Left ventricle myocardium superior (tissue), 1 donor: Measurements from ENCODE around the gene KRT35. TPM values are rescaled to one million over a fixed set of nuclear protein-coding genes. Genes with fewer than 3 reads are reported as not detected.
"Not testable (repeated sequence)": the region's sequence is repeated elsewhere in the genome, so short reads cannot be mapped to it uniquely, and the experiment has no call there.

Experiments
- ATAC-seq: fragments of 200-7000 bp; cut with Tn5 transposase; one replicate; pipeline ENCODE4 v1.9.1; 2020; ENCODE audit warnings: mild to moderate bottlenecking, moderate library complexity
- DNase-seq: peaks from one replicate; pipeline ENCODE4 v3.0.0-alpha.2; 2020
- intact Hi-C: fragments of 100-400 bp; cut with micrococcal nuclease; formaldehyde crosslinking; loops from one replicate; pipeline ENCODE4 v1.11.0; 2022
- microRNA-seq: library from miRNA; unstranded; fragments of <30 nt; microRNA quantifications from one replicate; pipeline ENCODE4 v1.2.0, GENCODE V29; 2020; ENCODE audit warnings: borderline number of aligned reads
- total RNA-seq: library from RNA; stranded (reverse); fragmentation: NEBNext Ultra II Directional; extraction: Animal tissue kit (Norgen Biotek cat#: 25700); gene quantifications from one replicate; pipeline ENCODE4 v1.2.1, GENCODE V29; 2021
- donor health status: DM: no; HTN: yes; CAD: no; lungs with severe emphysema.

The KRT35 gene
- total RNA-seq, 1 donor from 2014 or later, result not detected

DNA sequence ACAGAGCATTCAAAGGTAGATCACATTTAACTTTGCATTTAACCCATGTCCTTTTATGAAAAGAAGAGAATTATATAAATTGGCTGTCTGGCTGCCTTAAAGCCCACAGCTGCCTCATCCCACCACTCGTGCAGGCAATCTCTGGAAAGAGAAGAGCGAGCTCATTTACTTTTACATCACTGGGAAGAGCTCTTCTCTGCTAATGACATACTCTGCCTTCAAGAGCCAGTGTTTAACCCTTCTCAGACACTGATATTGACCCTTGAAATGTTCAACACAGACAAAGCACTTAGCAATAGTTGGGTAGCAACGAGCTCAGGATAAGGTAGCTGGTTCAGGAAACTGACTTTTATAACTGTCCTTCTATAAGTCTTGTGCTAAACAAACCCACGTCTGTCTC, 46.9 kb downstream of the KRT35 start:
- intact Hi-C loops, result no loop called here
- peak; percentile 47 for ATAC-seq
- no peak for DNase-seq

DNA sequence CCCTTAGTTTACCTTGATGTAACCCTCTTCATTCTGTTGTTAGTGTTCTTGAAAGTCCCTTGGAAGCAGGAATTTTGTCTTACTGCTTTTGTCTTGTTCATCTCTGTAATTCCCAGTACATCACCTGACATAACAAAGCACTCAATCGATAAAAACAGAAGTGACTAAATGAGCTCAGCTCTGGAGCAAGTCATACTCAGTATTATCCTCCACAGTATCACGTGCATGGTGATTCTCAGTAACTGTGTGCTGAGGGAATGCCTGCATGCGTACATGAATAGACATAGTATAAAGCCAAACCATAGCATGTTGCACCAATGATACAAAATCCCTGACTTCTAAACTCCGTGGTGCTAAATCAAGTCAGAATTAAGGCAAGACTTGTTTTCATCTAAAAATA, 47.4 kb downstream of the KRT35 start:
- DNase-seq (no peak), ATAC-seq (no peak)
- intact Hi-C loops, result no loop called here

DNA sequence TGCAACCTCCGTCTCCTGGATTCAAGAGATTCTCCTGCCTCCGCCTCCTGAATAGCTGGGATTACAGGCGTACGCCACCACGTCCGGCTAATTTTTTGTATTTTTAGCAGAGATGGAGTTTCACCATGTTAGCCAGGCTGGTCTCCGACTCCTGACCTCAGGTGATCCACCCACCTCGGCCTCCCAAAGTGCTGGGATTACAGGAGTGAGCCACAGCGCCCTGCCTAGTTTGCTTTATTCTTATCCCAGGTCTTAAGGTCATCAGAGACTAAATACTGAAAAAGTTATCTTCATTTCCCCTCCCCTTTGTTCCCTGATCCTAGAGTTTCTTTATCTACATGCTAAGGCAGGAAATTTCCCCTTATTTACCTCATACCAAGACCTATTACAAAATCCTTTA, 50.6 kb downstream of the KRT35 start:
- not testable (repeated sequence) for DNase-seq, ATAC-seq

DNA sequence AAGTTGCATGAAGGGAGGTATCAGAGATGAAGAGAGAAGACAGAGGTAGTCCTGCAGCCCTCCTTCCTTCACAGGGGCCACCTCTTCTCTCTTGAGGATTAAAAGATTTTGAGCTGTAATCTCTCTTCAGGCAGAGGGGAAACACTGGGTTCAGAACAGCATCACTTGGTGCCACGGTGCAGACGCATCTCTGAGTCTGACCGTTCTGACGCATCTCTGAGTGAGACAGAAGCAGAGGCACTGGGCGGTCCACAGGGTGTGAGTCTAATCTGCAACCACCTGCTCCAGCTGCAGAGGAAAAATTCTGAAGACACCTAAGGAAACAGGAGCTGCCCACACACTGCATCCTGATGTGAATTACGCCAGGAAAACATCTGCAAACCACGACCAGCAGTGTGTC, 51.3 kb downstream of the KRT35 start:
- intact Hi-C loops, result no loop called here
- DNase-seq (no peak), ATAC-seq (no peak)

More for the DNA sequence above, 50.6 kb downstream of the KRT35 start:
- intact Hi-C loops, result not testable (repeated sequence)

GRCh38 chr17:41428591-41429291, 52.2 kb downstream of the KRT35 start:
- ATAC-seq (no peak), DNase-seq (no peak)
- intact Hi-C loops, result no loop called here

Small RNA genes within 50 kb of the gene (microRNA-seq; reads per million reads assigned to microRNA genes)
- gene MIR6510, result not detected

Other genes with a start within 250 kb of the KRT35 start
- not detected for gene KRTAP9-3, start 248.7 kb downstream of the KRT35 start, total RNA-seq
- gene KRTAP9-8, start 243.2 kb downstream of the KRT35 start, total RNA-seq, result not detected
- not detected for gene KRTAP9-4, start 231.5 kb downstream of the KRT35 start, total RNA-seq
- not detected for gene KRTAP9-9, start 225.8 kb downstream of the KRT35 start, total RNA-seq
- not detected for gene KRTAP9-6, start 215.8 kb downstream of the KRT35 start, total RNA-seq
- not detected for gene KRTAP9-7, start 205.5 kb downstream of the KRT35 start, total RNA-seq
- gene KRTAP29-1, start 178.3 kb downstream of the KRT35 start, total RNA-seq, result not detected
- not detected for gene KRTAP16-1, start 171.8 kb downstream of the KRT35 start, total RNA-seq
- gene KRTAP17-1, start 165.4 kb downstream of the KRT35 start, total RNA-seq, result not detected
- not detected for gene KRT33A, start 130.3 kb downstream of the KRT35 start, total RNA-seq
- not detected for gene KRT33B, start 111.3 kb downstream of the KRT35 start, total RNA-seq
- not detected for gene KRT34, start 98.8 kb downstream of the KRT35 start, total RNA-seq
- not detected for gene KRT31, start 83.5 kb downstream of the KRT35 start, total RNA-seq
- not detected for gene KRT37, start 56.6 kb downstream of the KRT35 start, total RNA-seq
- gene KRT38, start 40.2 kb downstream of the KRT35 start, total RNA-seq, result not detected
- gene KRT32, start 13.8 kb downstream of the KRT35 start, total RNA-seq, result not detected
- not detected for gene KRT36, start 8.8 kb upstream of the KRT35 start, total RNA-seq
- not detected for gene KRT13, start 24.5 kb upstream of the KRT35 start, total RNA-seq
- gene KRT15, start 37.7 kb upstream of the KRT35 start, total RNA-seq, result 0.32 TPM
- gene KRT19, start 47.2 kb upstream of the KRT35 start, total RNA-seq, result 6.8 TPM
- gene KRT9, start 90.9 kb upstream of the KRT35 start, total RNA-seq, result not detected
- not detected for gene KRT14, start 105.7 kb upstream of the KRT35 start, total RNA-seq
- not detected for gene KRT16, start 131.6 kb upstream of the KRT35 start, total RNA-seq
- not detected for gene KRT17, start 143.4 kb upstream of the KRT35 start, total RNA-seq
- gene EIF1, start 207.7 kb upstream of the KRT35 start, total RNA-seq, result 1,209 TPM
- gene GAST, start 231.2 kb upstream of the KRT35 start, total RNA-seq, result not detected